HFFc6 (cell line): ENCODE results near the gene THSD4. TPM values are rescaled to one million over a fixed set of nuclear protein-coding genes. Genes with fewer than 3 reads are reported as not detected.

ENCODE experiments used
- DNase-seq: peaks from one replicate; pipeline ENCODE4 v3.0.0-alpha.2; 2018
- H3K27ac Mint-ChIP-seq: 2 replicates; pipeline ENCODE4 v1.8.0; 2020; ENCODE audit warnings: mild to moderate bottlenecking, mixed read lengths
- H3K27me3 Mint-ChIP-seq: 2 replicates; pipeline ENCODE4 v1.8.0; 2021; ENCODE audit warnings: mild to moderate bottlenecking, moderate library complexity, mixed read lengths; ENCODE audit not compliant: insufficient read depth
- H3K36me3 Mint-ChIP-seq: 2 replicates; pipeline ENCODE4 v1.8.0; 2021; ENCODE audit warnings: low read depth, mixed read lengths
- H3K4me1 Mint-ChIP-seq: 2 replicates; pipeline ENCODE4 v1.8.0; 2020; ENCODE audit warnings: low read depth, mixed read lengths
- H3K4me3 Mint-ChIP-seq: 2 replicates; pipeline ENCODE4 v1.8.0; 2020; ENCODE audit warnings: mild to moderate bottlenecking, moderate library complexity, mixed read lengths
- H3K9me3 Mint-ChIP-seq: 2 replicates; pipeline ENCODE4 v1.8.0; 2020; ENCODE audit warnings: mild to moderate bottlenecking, mixed read lengths
- CTCF ChIP-seq: fragments of 200-600 bp; sonication (generic); IDR thresholded peaks from 2 replicates; pipeline ENCODE4 v1.5.0; 2021; ENCODE audit warnings: antibody characterized with exemption, mild to moderate bottlenecking
- total RNA-seq, 6 experiments: library from RNA; stranded (reverse); fragmentation: NEBNext Ultra II Directional; extraction: Animal tissue kit (Norgen Biotek cat#: 25700); gene quantifications; 2 replicates in 1 of 6; 3 replicates in 5 of 6; pipeline ENCODE4 v1.2.3, GENCODE V29; 2021

THSD4 gene
- total RNA-seq, 6 experiments from 2014 or later, result 32.7 to 39.1 (median 36.4) TPM

DNA sequence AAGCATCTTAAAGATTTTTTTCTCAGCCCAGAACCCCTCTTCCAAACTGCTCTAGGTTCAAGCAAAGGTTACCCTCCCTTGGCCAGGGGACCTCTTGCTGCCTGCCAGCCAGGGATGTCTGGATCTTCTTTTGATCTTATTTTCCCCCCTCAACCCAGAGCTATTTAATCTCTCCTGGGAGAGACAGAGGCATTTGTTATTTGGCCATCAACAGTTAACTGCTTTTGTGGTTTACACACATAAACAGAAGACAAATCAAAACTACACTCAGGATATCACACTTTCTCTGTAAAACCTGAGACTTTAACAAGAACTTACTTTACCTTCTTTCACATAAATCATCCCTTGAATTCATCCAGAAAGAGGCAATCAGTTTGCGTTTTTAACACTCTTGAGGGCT, 272.5 kb downstream of the THSD4 start:
- H3K4me1 Mint-ChIP-seq, result no peaks in the 10 kb centered on the region; the same call in 1 of the 2 replicates
- H3K27me3 Mint-ChIP-seq, result no peaks in the 10 kb centered on the region
- TF ChIP-seq CTCF, result no peak
- peaks cover 6% of the 10 kb centered on the region for H3K36me3 Mint-ChIP-seq
- no peak overlapping the region for H3K27ac Mint-ChIP-seq
- H3K9me3 Mint-ChIP-seq, result no peaks in the 10 kb centered on the region
- no peak overlapping the region for H3K4me3 Mint-ChIP-seq
- DNase-seq, result no peak

DNA sequence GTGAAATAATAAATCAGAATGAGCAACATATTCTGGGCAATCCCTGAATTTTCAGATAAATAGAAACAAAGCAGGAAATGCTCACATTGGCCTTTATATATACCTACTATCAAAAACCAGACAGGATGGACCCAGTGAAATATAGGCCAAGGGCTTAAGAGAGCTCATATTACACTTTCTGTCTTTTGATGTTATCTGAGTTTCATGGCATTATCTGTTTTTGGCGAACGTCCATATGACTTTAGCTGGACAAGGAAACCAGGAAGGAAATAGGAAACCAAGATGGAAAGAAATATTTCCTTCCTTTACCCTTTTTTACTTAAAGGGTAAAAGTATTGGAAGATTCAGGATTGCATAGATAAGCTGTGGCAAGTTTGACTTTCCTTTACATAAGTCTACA, 274.8 kb downstream of the THSD4 start:
- no peak for DNase-seq
- Mint-ChIP-seq H3K4me1 (no peaks in the 10 kb centered on the region; the same call in 1 of the 2 replicates), H3K9me3 (no peaks in the 10 kb centered on the region), H3K4me3 (no peak overlapping the region), H3K27me3 (no peaks in the 10 kb centered on the region), H3K27ac (no peak overlapping the region), H3K36me3 (peaks cover 6% of the 10 kb centered on the region)
- no peak for TF ChIP-seq CTCF

DNA sequence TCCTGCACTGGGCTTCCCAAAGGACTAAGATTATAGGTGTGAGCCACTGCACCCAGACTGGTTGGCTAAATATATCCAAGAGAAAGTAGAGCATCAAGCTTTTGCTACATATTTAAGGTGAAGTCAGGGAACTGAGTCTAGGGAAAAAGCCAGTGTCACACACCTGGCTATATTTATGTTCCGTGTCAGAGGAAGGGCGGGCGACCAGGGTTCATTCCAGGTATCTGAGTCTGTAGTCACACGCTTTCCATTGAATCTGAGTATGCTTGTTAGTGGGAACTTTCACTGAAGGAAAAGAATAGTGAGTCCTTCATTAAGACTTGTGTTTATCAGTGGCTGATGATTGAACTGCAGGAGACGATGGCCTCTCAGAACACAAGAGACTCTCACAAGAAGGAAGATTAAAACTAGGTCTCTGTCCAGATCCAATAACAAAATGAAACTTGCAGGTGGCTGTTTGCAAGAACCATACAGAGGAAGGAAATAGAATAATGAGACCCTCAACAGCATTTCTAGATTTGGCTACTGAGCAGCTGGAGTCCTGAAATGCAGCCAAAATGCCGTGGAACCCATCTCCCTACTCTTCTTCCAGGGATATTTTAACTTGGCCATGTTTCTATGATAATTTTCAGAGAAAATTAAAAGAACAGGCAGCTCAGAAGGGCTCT, 276.3 kb downstream of the THSD4 start:
- Mint-ChIP-seq H3K27me3 (no peaks in the 10 kb centered on the region), H3K4me1 (no peaks in the 10 kb centered on the region), H3K27ac (no peak overlapping the region), H3K4me3 (no peak overlapping the region), H3K36me3 (peaks cover 6% of the 10 kb centered on the region), H3K9me3 (no peaks in the 10 kb centered on the region)
- DNase-seq, result no peak
- no peak for TF ChIP-seq CTCF

DNA sequence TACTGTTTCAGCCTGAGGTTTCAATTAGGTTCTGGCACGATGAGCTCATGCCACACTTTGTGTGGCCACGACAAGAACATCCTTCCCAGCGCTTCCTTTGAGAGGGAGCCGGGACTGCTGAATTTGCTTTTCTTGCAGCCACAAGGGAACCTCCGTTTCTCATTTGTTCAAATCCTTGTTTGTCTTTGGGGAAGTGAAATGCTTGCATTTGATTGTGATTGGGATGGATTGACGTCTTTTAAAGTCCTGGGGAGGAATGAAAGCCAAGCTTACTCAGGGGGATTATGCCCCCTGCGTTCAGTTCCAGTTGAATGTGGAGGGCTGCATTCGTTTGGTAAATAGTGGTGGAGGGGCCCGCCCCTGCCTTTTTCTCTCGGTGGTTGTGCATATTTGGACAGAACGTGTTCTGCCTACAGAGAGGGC, 277.6 kb downstream of the THSD4 start:
- H3K9me3 Mint-ChIP-seq, result no peaks in the 10 kb centered on the region
- H3K27ac Mint-ChIP-seq, result no peak overlapping the region
- H3K27me3 Mint-ChIP-seq, result no peaks in the 10 kb centered on the region; the same call in 1 of the 2 replicates
- H3K36me3 Mint-ChIP-seq, result peaks cover 6% of the 10 kb centered on the region
- DNase-seq, result no peak
- H3K4me1 Mint-ChIP-seq, result no peaks in the 10 kb centered on the region
- no peak for TF ChIP-seq CTCF
- no peak overlapping the region for H3K4me3 Mint-ChIP-seq

- no peak for TF ChIP-seq CTCF
- Mint-ChIP-seq H3K9me3 (no peaks in the 10 kb centered on the region), H3K27ac (no peak overlapping the region), H3K4me3 (no peak overlapping the region), H3K27me3 (no peaks in the 10 kb centered on the region; the same call in none of the 2 replicates), H3K4me1 (no peaks in the 10 kb centered on the region), H3K36me3 (peaks cover 6% of the 10 kb centered on the region)
- DNase-seq, result no peak
Measured at GRCh38 chr15:71393383-71393782, 278.1 kb downstream of the THSD4 start.
